ENCODE data around the gene SGCG. TPM values are rescaled to one million over a fixed set of nuclear protein-coding genes. Genes with fewer than 3 reads are reported as not detected.
A peak's percentile ranks its signal among the peaks of the same experiment; 100 is the strongest.

The SGCG gene
- total and polyA plus RNA-seq, 2 of the 4 experiments (the other 2 are of a cell fraction): under 0.01 TPM; not detected in 1

GRCh38 chr13:23372264-23372906 lies 191.6 kb downstream of the SGCG start:
- POLR2A ChIA-PET (ENCODE audit: unreplicated experiment): no interaction called here

More at GRCh38 chr13:23372264-23372906, 191.6 kb downstream of the SGCG start:
- peak overlapping the region; percentile 51 for H2BK5ac ChIP-seq (ENCODE audit: low read depth, low read length, poor library complexity, severe bottlenecking)
- H3K27ac ChIP-seq (ENCODE audit: insufficient read depth, low read length): peak overlapping the region; percentile 27; the same call in 1 of the 2 replicates
- peak overlapping the region; percentile 17; the same call in 1 of the 2 replicates for H3K4ac ChIP-seq (ENCODE audit: low read depth, low read length)
- H3K9me3 ChIP-seq (ENCODE audit: control insufficient read depth, insufficient read depth, low read length): no peaks in the 10 kb centered on the region
- no peak overlapping the region for H3K56ac ChIP-seq (ENCODE audit: extremely low read depth, insufficient read depth, low read length)
- H3K9ac ChIP-seq (ENCODE audit: low read depth, low read length): no peak overlapping the region
- ATAC-seq (ENCODE audit: low read depth) (no peak), DNase-seq (peak; percentile 87)
- H4K20me1 ChIP-seq (ENCODE audit: insufficient read depth, low read length): peaks cover 25% of the 10 kb centered on the region
- peaks cover 16% of the 10 kb centered on the region for H3K9me1 ChIP-seq (ENCODE audit: insufficient read depth, low read length)
- 0 out of 2 replicates have a peak, but pooled peaks have one; percentile 4 for TF ChIP-seq MAFK (IDR thresholded peaks at IDR 0.05; ENCODE audit: low read depth, low read length)
- 0 out of 2 replicates have a peak, but pooled peaks have one; percentile 24 for TF ChIP-seq FOS (IDR thresholded peaks at IDR 0.05; ENCODE audit: low read depth, low read length)
- TF ChIP-seq CHD1 (IDR thresholded peaks at IDR 0.05; ENCODE audit: low read depth, low read length): no peak
- H3K79me1 ChIP-seq (ENCODE audit: low read depth in 1 of 2, low read length in 2 of 2): peaks cover 20 to 59% of the 10 kb centered on the region in 2 experiments
- no peaks in the 10 kb centered on the region for H3K27me3 ChIP-seq (ENCODE audit: control insufficient read depth, insufficient read depth, low read length)
- H4K5ac ChIP-seq (ENCODE audit: low read depth, low read length): peak overlapping the region; percentile 41; the same call in 1 of the 2 replicates
- no peak overlapping the region for H2BK15ac ChIP-seq (ENCODE audit: low read depth, low read length)
- no peak overlapping the region for H2BK20ac ChIP-seq (ENCODE audit: low read depth, low read length)
- BruUV-seq (replicated peaks): no TSS peak
- in situ Hi-C loops (cut with MboI; ENCODE audit: low sequenced_read_pairs) (loop anchor here (25.0 kb wide), 1 partner anchor 515 kb away; the partner anchor contains the start of genes C1QTNF9B and MIPEP), dilution Hi-C loops (cut with HindIII; ENCODE audit: low sequenced_read_pairs, unreplicated experiment) (no loop called here), intact Hi-C loops (cut with micrococcal nuclease) (loop anchor here (10.0 kb wide), 2 partner anchors 312 to 422 kb away; no protein-coding TSS in a partner anchor)
- peaks cover 13% of the 10 kb centered on the region for H3K4me1 ChIP-seq (ENCODE audit: control insufficient read depth, insufficient read depth, low read length)
- no peak overlapping the region for H4K91ac ChIP-seq (ENCODE audit: insufficient read depth, low read depth, low read length)
- WGBS, 2 experiments (ENCODE audit: extremely low coverage in 2 of 2, insufficient read length in 1 of 2): 0% methylated on average over 1 of the region's 5 CpGs; no CpG with 5 or more reads in 1 of the 2 experiments
- 0 out of 2 replicates have a peak overlapping the region, but pooled peaks have one; percentile 7 for H2AK5ac ChIP-seq (ENCODE audit: low read depth, low read length)
- peak overlapping the region; percentile 60; the same call in 1 of the 2 replicates for H3K18ac ChIP-seq (ENCODE audit: low read depth, low read length)
- peak overlapping the region; percentile 29; the same call in 1 of the 2 replicates for H3K14ac ChIP-seq (replicated peaks; ENCODE audit: low read depth, low read length)
- no peak overlapping the region for H4K8ac ChIP-seq (ENCODE audit: low read depth in 2 of 2, low read length in 2 of 2)
- peak overlapping the region; percentile 33 for H3K23ac ChIP-seq (ENCODE audit: low read depth, low read length)
- CTCF ChIA-PET: no interaction called here
- peak overlapping the region; percentile 95 for H3K4me2 ChIP-seq (ENCODE audit: low read depth, low read length)
- H2AK9ac ChIP-seq (replicated peaks; ENCODE audit: low read depth, low read length, poor library complexity): no peak overlapping the region
- H3K36me3 ChIP-seq (ENCODE audit: control insufficient read depth, insufficient read depth, low read length): peaks cover 27% of the 10 kb centered on the region
- peak overlapping the region; percentile 22; the same call in 1 of the 2 replicates for H3K4me3 ChIP-seq (ENCODE audit: insufficient read depth, low read depth, low read length)
- no peak overlapping the region for H2AFZ ChIP-seq (replicated peaks; ENCODE audit: low read length, poor library complexity)
- H2BK120ac ChIP-seq (ENCODE audit: low read depth, low read length): no peak overlapping the region

Small RNAs within 50 kb of the gene (microRNA-seq; reads per million reads assigned to microRNA genes)
- gene RNU6-58P (ENCODE audit: insufficient read depth, insufficient read length) (not detected), gene RNY3P4 (ENCODE audit: insufficient read depth, insufficient read length) (not detected)

Small RNAs within 50 kb of the gene (small RNA-seq; reads per million reads assigned to genes)
- gene RNU6-58P: 0 reads per million in 5 experiments
- gene RNY3P4: 0 reads per million in 5 experiments
